ENCODE data around the gene RGL2.

DNA sequence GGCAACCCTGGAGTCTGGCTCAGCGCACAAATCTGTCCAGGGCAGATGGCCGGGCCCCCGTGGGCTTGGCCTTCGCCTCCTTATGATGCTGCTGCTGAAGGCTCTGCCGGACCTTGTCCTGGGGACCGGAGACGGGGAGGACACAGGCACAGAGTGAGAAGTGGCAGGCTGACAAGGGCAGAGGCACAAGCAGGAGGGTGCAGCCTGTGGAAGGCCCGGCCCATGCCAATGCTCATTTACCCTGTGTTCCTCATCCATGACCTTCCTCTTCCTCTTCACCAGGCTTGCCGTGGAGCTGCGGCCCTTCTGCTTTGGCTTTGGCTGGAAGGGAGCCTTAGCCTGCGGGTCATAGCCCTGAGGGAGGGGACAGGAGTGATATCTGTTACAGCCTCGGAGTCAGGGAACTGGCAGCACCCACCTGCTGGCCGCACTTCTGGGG is 19.5 kb downstream of the RGL2 start:
- TF ChIP-seq, protein P1, sequence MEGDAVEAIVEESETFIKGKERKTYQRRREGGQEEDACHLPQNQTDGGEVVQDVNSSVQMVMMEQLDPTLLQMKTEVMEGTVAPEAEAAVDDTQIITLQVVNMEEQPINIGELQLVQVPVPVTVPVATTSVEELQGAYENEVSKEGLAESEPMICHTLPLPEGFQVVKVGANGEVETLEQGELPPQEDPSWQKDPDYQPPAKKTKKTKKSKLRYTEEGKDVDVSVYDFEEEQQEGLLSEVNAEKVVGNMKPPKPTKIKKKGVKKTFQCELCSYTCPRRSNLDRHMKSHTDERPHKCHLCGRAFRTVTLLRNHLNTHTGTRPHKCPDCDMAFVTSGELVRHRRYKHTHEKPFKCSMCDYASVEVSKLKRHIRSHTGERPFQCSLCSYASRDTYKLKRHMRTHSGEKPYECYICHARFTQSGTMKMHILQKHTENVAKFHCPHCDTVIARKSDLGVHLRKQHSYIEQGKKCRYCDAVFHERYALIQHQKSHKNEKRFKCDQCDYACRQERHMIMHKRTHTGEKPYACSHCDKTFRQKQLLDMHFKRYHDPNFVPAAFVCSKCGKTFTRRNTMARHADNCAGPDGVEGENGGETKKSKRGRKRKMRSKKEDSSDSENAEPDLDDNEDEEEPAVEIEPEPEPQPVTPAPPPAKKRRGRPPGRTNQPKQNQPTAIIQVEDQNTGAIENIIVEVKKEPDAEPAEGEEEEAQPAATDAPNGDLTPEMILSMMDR (IDR thresholded peaks at IDR 0.05) = no peak
- TF ChIP-seq POLR2A (IDR thresholded peaks at IDR 0.05) = no peak

Measured in lower leg skin (tissue), 3 donors.